Measurements from ENCODE around the gene USP49.

The USP49 gene

DNA sequence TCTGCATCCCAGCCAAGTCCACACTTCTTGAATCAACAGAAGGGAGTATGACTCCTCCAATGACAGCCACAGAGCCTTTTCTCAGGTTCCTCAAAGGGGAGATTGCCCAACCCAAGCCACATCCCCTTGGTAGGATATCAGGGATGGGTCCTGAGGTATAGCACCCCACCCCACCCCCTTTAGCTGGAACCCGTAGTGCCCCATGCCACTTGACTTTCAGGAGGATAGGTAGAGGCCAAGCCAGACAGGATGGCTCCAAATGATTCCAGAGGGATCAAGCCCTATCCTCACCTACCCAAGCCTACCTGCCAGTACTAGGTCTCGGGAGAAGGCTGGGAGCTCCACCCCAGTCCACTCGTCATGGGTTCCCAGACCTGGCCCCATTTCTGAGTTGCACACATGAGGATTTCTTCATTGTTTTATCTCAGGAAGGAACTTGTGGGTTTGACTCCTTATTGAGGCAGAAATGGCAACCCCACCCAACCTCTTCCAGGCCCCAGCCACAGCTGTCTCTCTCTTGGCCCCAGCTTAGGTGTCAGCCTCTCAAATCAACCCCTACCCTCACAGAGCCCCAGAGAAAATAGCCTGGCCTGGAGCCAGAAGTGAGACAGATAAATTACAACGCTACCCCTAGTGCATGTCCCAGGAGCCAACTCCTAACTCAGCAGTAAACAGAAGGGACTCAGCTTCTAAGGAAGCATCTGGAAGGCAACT lies 42.8 kb upstream of the USP49 start:
- Histone ChIP-seq H3K9me3 (ENCODE audit: control insufficient read depth, insufficient read depth, low read depth, low read length) (no peaks in the 10 kb centered on the region), H3K9ac (ENCODE audit: low read length) (no peak overlapping the region), H3K36me3 (ENCODE audit: control insufficient read depth, insufficient read depth, low read length) (peaks cover 41% of the 10 kb centered on the region), H3K27ac (ENCODE audit: low read depth, low read length) (no peak overlapping the region), H3K4me3 (ENCODE audit: low read depth, low read length) (no peak overlapping the region; the same call in 1 of the 2 replicates), H3K27me3 (ENCODE audit: control insufficient read depth, insufficient read depth, low read length) (no peaks in the 10 kb centered on the region), H3K4me1 (ENCODE audit: control insufficient read depth, insufficient read depth, low read length) (peaks cover 25% of the 10 kb centered on the region)

GRCh38 chr6:41937472-41937860 lies 42.3 kb upstream of the USP49 start:
- no peaks in the 10 kb centered on the region for H3K9me3 ChIP-seq (ENCODE audit: control insufficient read depth, insufficient read depth, low read depth, low read length)
- H3K36me3 ChIP-seq (ENCODE audit: control insufficient read depth, insufficient read depth, low read length) = peaks cover 47% of the 10 kb centered on the region
- H3K27ac ChIP-seq (ENCODE audit: low read depth, low read length) = no peak overlapping the region
- H3K4me3 ChIP-seq (ENCODE audit: low read depth, low read length) = no peak overlapping the region
- no peak overlapping the region for H3K9ac ChIP-seq (ENCODE audit: low read length)
- H3K27me3 ChIP-seq (ENCODE audit: control insufficient read depth, insufficient read depth, low read length) = no peaks in the 10 kb centered on the region
- peaks cover 25% of the 10 kb centered on the region for H3K4me1 ChIP-seq (ENCODE audit: control insufficient read depth, insufficient read depth, low read length)

GRCh38 chr6:41936073-41936837 lies 41.1 kb upstream of the USP49 start:
- H3K4me1 ChIP-seq (ENCODE audit: control insufficient read depth, insufficient read depth, low read length) = peaks cover 21% of the 10 kb centered on the region
- H3K27ac ChIP-seq (ENCODE audit: low read depth, low read length) = no peak overlapping the region
- H3K4me3 ChIP-seq (ENCODE audit: low read depth, low read length) = no peak overlapping the region
- no peak overlapping the region for H3K9ac ChIP-seq (ENCODE audit: low read length)
- H3K27me3 ChIP-seq (ENCODE audit: control insufficient read depth, insufficient read depth, low read length) = no peaks in the 10 kb centered on the region
- no peaks in the 10 kb centered on the region for H3K9me3 ChIP-seq (ENCODE audit: control insufficient read depth, insufficient read depth, low read depth, low read length)
- peaks cover 59% of the 10 kb centered on the region for H3K36me3 ChIP-seq (ENCODE audit: control insufficient read depth, insufficient read depth, low read length)

- Histone ChIP-seq H3K27ac (ENCODE audit: low read depth, low read length) (no peak overlapping the region), H3K4me3 (ENCODE audit: low read depth, low read length) (no peak overlapping the region), H3K4me1 (ENCODE audit: control insufficient read depth, insufficient read depth, low read length) (peaks cover 21% of the 10 kb centered on the region), H3K9ac (ENCODE audit: low read length) (no peak overlapping the region), H3K9me3 (ENCODE audit: control insufficient read depth, insufficient read depth, low read depth, low read length) (no peaks in the 10 kb centered on the region), H3K27me3 (ENCODE audit: control insufficient read depth, insufficient read depth, low read length) (no peaks in the 10 kb centered on the region), H3K36me3 (ENCODE audit: control insufficient read depth, insufficient read depth, low read length) (peaks cover 64% of the 10 kb centered on the region)
These were observed 40.5 kb upstream of the USP49 start for GRCh38 chr6:41935685-41936072.

DNA sequence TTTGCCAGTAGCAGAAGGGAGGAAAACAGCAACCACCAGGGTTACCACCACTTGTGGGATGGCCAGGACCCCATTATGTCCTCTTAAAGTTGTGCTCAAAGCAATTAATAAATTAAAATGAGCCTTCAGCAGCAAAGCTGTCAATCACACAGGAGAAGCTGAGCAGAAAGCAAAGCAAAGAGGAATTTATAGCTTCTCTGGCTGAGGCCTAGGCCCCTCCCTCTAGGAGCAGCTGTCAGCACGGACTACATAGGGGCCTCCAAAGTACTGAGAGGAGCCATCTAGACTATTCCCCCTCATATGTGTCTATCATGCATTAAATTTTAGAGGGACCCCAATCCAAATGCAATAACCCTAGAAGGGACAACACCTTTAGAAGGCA lies 40.0 kb upstream of the USP49 start:
- Histone ChIP-seq H3K9me3 (ENCODE audit: control insufficient read depth, insufficient read depth, low read depth, low read length) (no peaks in the 10 kb centered on the region), H3K27ac (ENCODE audit: low read depth, low read length) (no peak overlapping the region), H3K9ac (ENCODE audit: low read length) (no peak overlapping the region), H3K4me3 (ENCODE audit: low read depth, low read length) (no peak overlapping the region), H3K27me3 (ENCODE audit: control insufficient read depth, insufficient read depth, low read length) (no peaks in the 10 kb centered on the region), H3K4me1 (ENCODE audit: control insufficient read depth, insufficient read depth, low read length) (peaks cover 19% of the 10 kb centered on the region), H3K36me3 (ENCODE audit: control insufficient read depth, insufficient read depth, low read length) (peaks cover 69% of the 10 kb centered on the region)

- Histone ChIP-seq H3K27me3 (ENCODE audit: control insufficient read depth, insufficient read depth, low read length) (no peaks in the 10 kb centered on the region), H3K9ac (ENCODE audit: low read length) (no peak overlapping the region), H3K9me3 (ENCODE audit: control insufficient read depth, insufficient read depth, low read depth, low read length) (no peaks in the 10 kb centered on the region), H3K27ac (ENCODE audit: low read depth, low read length) (no peak overlapping the region), H3K4me3 (ENCODE audit: low read depth, low read length) (no peak overlapping the region), H3K36me3 (ENCODE audit: control insufficient read depth, insufficient read depth, low read length) (peaks cover 76% of the 10 kb centered on the region), H3K4me1 (ENCODE audit: control insufficient read depth, insufficient read depth, low read length) (peaks cover 13% of the 10 kb centered on the region)
These were observed 39.4 kb upstream of the USP49 start for GRCh38 chr6:41934278-41935192.

- no peak overlapping the region for H3K9ac ChIP-seq (ENCODE audit: low read length)
These were observed 37.2 kb upstream of the USP49 start for GRCh38 chr6:41932378-41932777.

DNA sequence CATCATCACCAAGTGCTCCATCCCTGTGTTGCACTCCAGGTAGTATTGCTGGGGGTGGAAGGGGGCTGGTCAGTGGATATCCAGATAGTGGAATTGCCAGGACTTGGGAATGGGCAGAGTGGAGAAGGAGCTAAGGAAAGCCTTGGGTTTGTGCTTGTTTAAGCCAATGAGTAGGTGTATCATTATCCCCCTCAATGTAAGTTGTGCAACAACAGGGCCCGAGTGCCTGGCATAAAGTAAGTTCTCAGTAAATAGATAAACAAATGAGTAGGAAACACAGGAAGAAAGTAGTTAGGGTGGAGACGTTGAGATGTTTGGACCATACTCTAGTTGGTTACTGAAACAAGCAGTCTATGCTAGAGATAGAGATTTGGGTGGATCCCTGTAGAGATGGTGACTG lies 36.6 kb upstream of the USP49 start:
- no peaks in the 10 kb centered on the region for H3K27me3 ChIP-seq (ENCODE audit: control insufficient read depth, insufficient read depth, low read length)
- peaks cover 96% of the 10 kb centered on the region for H3K36me3 ChIP-seq (ENCODE audit: control insufficient read depth, insufficient read depth, low read length)
- no peak overlapping the region for H3K4me3 ChIP-seq (ENCODE audit: low read depth, low read length)
- H3K9ac ChIP-seq (ENCODE audit: low read length) = no peak overlapping the region
- H3K9me3 ChIP-seq (ENCODE audit: control insufficient read depth, insufficient read depth, low read depth, low read length) = no peaks in the 10 kb centered on the region
- no peak overlapping the region for H3K27ac ChIP-seq (ENCODE audit: low read depth, low read length)
- H3K4me1 ChIP-seq (ENCODE audit: control insufficient read depth, insufficient read depth, low read length) = no peaks in the 10 kb centered on the region

More at GRCh38 chr6:41932378-41932777, 37.2 kb upstream of the USP49 start:
- Histone ChIP-seq H3K27ac (ENCODE audit: low read depth, low read length) (no peak overlapping the region), H3K27me3 (ENCODE audit: control insufficient read depth, insufficient read depth, low read length) (no peaks in the 10 kb centered on the region), H3K9me3 (ENCODE audit: control insufficient read depth, insufficient read depth, low read depth, low read length) (no peaks in the 10 kb centered on the region), H3K36me3 (ENCODE audit: control insufficient read depth, insufficient read depth, low read length) (peaks cover 93% of the 10 kb centered on the region), H3K4me3 (ENCODE audit: low read depth, low read length) (no peak overlapping the region), H3K4me1 (ENCODE audit: control insufficient read depth, insufficient read depth, low read length) (no peaks in the 10 kb centered on the region)

GRCh38 chr6:41929924-41930323 lies 34.7 kb upstream of the USP49 start:
- Histone ChIP-seq H3K9me3 (ENCODE audit: control insufficient read depth, insufficient read depth, low read depth, low read length) (no peaks in the 10 kb centered on the region), H3K27ac (ENCODE audit: low read depth, low read length) (no peak overlapping the region), H3K4me1 (ENCODE audit: control insufficient read depth, insufficient read depth, low read length) (no peaks in the 10 kb centered on the region), H3K9ac (ENCODE audit: low read length) (no peak overlapping the region), H3K4me3 (ENCODE audit: low read depth, low read length) (no peak overlapping the region), H3K36me3 (ENCODE audit: control insufficient read depth, insufficient read depth, low read length) (peaks cover 87% of the 10 kb centered on the region), H3K27me3 (ENCODE audit: control insufficient read depth, insufficient read depth, low read length) (no peaks in the 10 kb centered on the region)

DNA sequence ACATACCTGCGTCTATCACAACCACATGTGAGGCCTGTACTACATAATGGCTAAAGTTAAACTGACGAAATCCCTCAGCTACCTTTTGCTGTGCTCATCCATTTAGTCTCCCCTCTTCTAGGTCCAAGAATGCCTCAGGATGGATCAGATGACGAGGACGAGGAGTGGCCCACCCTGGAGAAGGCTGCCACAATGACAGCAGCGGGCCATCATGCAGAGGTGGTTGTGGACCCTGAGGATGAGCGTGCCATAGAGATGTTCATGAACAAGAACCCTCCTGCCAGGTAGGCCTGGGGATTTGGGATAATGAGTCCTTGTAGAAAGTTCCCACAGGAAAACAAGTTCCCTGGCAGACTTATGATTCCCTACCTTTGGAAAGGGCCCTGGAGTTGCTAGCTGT lies 32.1 kb upstream of the USP49 start:
- H3K36me3 ChIP-seq (ENCODE audit: control insufficient read depth, insufficient read depth, low read length) = peaks cover 84% of the 10 kb centered on the region
- no peak overlapping the region for H3K27ac ChIP-seq (ENCODE audit: low read depth, low read length)
- no peak overlapping the region for H3K9ac ChIP-seq (ENCODE audit: low read length)
- H3K4me3 ChIP-seq (ENCODE audit: low read depth, low read length) = no peak overlapping the region
- no peaks in the 10 kb centered on the region for H3K9me3 ChIP-seq (ENCODE audit: control insufficient read depth, insufficient read depth, low read depth, low read length)
- no peaks in the 10 kb centered on the region for H3K27me3 ChIP-seq (ENCODE audit: control insufficient read depth, insufficient read depth, low read length)
- H3K4me1 ChIP-seq (ENCODE audit: control insufficient read depth, insufficient read depth, low read length) = peaks cover 5% of the 10 kb centered on the region; the same call in 1 of the 2 replicates
